HG02610 (cell line): ENCODE data around the gene MRPS24.
"Not testable (repeated sequence)": the region's sequence is repeated elsewhere in the genome, so short reads cannot be mapped to it uniquely, and the experiment has no call there.

ENCODE experiments used
- ATAC-seq: cut with Tn5 transposase; IDR thresholded peaks from one replicate; pipeline ENCODE4 v1.9.1; 2021; ENCODE audit warnings: mild to moderate bottlenecking, moderate library complexity; ENCODE audit not compliant: unreplicated experiment

MRPS24 gene

GRCh38 chr7:43869006-43869866 is at the start of gene MRPS24:
TSS of gene MRPS24 (minus strand) at chr7:43869517. CDS start at chr7:43869495, 22 bp downstream.
- peak; percentile 90 for ATAC-seq

DNA sequence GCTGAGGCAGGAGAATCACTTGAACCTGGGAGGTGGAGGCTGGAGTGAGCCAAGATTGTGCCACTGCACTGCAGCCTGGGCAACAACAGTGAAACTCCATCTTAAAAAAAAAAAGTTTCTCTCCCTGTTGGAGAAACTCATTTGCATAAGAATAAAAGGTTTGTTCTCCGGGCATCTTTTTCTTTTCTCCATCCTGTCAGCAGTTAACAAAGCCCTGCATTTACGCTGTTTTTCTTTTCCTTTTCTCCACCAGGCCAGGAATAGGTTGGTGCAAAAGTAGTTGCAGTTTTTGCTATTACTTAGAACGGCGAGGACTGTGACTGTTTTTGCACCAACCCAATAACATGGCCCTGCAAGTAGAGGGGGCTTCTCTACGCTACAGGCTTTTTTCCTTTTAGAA is 46.6 kb upstream of the MRPS24 start:
- no peak for ATAC-seq

DNA sequence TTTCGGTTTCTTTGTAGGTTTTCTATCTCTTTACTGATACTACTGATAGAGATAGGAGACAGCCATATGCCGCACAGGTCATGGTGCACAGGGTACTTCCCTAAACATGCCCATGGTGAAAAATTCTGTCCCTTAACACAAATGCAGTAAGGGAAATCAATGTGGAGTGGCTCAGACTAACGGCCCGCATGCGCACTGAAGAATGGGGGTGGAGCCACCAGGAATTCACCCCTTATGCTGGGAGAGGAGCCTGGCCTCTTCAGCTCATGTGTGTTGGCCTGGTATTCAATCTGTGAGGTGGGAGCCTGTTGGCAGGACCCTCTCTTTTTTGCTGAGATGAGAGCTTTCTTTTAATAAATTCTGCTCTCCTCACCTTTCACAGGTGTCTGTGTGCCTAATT is 45.5 kb upstream of the MRPS24 start:
- no peak for ATAC-seq

DNA sequence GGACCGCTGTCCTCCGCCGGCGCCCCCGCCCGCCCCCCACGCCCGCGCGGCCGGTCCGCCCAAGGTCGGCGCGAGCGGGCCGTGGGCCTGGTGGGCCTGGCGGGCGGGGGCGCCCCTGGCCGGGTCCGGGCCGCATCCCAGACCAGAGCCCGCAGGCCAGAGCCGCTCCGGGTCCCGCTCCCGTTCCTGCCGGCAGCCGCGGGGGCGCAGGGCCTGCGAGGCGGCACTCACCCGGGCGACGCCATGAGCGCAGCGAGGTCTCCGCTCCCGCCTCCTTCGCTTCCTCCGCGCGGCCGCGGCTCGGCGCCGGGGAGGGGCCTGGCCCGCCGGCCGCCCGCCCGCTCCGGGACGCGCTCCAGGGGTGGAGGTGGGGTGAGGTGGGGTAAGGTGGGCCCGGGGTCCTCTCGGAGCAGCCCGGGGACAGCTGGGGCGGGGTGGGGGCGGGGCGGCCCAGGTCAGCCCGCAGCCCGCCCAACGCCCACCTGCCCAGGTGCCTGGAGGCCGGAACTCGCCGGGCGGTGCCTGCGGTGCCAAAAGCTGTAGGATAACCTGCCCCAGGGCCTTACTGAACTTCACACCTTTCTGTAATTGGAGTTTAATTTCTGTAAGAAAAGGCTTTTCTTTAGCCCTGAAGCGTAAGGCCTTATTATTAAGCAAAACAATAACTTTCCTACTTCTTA is 37.2 kb upstream of the MRPS24 start, which contains the start of gene URGCP:
TSS of gene URGCP (minus strand) at position 266 of the 680 bp plus-strand sequence. CDS start at position 245, 21 bp downstream.
- ATAC-seq = peak; percentile 76

GRCh38 chr7:43905956-43906330 is 36.6 kb upstream of the MRPS24 start:
- ATAC-seq = peak; percentile 37

- no peak for ATAC-seq
These were observed 36.1 kb upstream of the MRPS24 start for GRCh38 chr7:43905209-43905946.

- no peak for ATAC-seq
These were observed 35.4 kb upstream of the MRPS24 start for GRCh38 chr7:43904533-43905208.

GRCh38 chr7:43902542-43903054 is 33.3 kb upstream of the MRPS24 start:
- ATAC-seq = no peak

- not testable (repeated sequence) for ATAC-seq
These were observed 29.3 kb upstream of the MRPS24 start for GRCh38 chr7:43898571-43898970.

DNA sequence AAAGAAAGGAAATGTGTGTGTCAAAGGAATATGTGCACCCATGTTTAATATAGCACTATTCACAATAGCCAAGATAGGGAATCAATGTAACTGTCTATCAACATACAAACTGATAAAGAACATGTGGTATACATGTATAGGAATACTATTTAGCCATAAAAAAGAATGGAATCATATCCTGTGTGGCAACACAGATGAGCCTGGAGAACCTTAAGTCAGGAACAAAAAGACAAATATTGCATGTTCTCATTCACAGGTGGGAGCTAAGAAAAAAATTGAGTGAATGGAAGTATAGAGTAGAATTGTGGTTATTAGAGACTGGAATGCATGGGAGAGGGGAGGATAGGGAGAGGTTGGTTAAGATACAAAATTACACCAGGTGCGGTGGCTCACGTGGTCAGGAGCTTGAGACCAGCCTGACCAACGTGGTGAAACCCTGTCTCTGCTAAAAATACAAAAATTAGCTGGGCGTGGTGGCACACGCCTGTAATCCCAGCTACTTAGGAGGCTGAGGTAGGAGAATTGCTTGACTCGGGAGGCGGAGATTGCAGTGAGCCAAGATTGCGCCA is 26.6 kb upstream of the MRPS24 start:
- no peak for ATAC-seq

- no peak for ATAC-seq
These were observed 22.0 kb upstream of the MRPS24 start for GRCh38 chr7:43891069-43891955.

- ATAC-seq = no peak
These were observed 21.2 kb upstream of the MRPS24 start for GRCh38 chr7:43890468-43890867.

GRCh38 chr7:43888993-43889945 is 20.0 kb upstream of the MRPS24 start:
- ATAC-seq = no peak

DNA sequence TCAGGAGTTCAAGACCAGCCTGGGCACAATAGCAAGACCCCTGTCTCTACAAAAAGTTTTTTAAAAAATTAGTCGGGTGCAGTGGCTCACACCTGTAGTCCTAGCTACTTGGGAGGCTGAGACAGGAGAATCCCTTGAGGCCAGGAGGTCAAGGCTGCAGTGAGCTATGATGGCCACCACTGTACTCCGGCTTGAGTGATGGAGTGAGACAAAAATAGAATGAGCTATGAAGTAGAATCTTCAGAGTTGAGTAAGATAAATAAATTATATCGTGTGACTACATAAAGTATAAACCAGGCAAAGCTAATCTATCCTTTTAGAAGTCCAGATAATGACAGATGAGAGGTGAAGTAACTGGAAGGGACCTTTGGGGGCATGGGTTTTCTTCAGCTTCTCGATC is 15.3 kb upstream of the MRPS24 start:
- ATAC-seq = no peak

DNA sequence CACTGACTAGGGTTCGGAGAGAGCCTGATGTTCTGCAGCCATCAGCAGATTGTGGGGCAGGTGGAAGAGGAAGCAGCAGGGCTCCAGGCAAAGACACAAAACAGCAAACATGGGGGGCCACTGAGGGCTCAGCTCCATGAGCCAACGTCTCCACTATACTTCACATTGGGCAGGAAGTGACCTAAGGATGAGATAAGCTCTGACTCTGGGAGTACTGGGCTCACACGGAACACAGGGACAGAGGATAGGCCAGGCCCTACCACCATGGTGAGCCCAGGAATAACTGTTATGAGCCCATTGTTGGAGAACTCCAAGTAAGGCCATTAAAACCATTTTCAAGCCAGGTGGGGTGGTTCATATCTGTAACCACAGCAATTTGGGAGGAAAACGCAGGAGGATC is 14.9 kb upstream of the MRPS24 start:
- ATAC-seq = no peak

- ATAC-seq = no peak
These were observed 11.3 kb upstream of the MRPS24 start for GRCh38 chr7:43880596-43880995.

DNA sequence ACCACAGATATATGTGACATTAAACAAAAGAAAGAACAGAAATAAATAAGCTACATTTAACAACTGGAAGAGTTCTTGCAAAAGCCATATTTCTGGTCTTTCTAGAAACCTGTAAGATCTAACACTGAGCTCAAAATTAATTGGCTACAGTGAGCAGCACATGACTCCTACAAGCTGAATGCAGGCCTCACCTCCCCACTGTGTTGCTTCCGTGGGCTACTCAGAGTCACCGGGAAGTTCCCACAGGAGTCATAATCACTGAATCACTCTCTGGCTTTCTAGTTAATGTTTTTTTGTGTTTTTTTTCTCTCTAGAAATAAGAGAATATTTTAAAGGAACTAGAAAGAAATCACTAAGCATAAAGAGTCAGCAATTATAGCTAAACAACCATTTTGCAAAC is 10.2 kb upstream of the MRPS24 start:
- no peak for ATAC-seq

- no peak for ATAC-seq
These were observed 9.6 kb upstream of the MRPS24 start for GRCh38 chr7:43878867-43879266.
